ENCODE results near the gene ADCY2.

The ADCY2 gene

GRCh38 chr5:7825630-7826029, 429.7 kb downstream of the ADCY2 start:
- Histone ChIP-seq H3K4me1 (ENCODE audit: control insufficient read depth, insufficient read depth, low read length) (no peaks in the 10 kb centered on the region), H3K36me3 (ENCODE audit: control insufficient read depth, insufficient read depth, low read length) (no peaks in the 10 kb centered on the region), H3K9me3 (ENCODE audit: control insufficient read depth, insufficient read depth, low read length) (no peaks in the 10 kb centered on the region), H3K27me3 (ENCODE audit: control insufficient read depth, insufficient read depth, low read length) (no peaks in the 10 kb centered on the region), H3K4me3 (ENCODE audit: low read depth, low read length) (no peak overlapping the region), H3K9ac (ENCODE audit: low read depth, low read length) (no peak overlapping the region)

DNA sequence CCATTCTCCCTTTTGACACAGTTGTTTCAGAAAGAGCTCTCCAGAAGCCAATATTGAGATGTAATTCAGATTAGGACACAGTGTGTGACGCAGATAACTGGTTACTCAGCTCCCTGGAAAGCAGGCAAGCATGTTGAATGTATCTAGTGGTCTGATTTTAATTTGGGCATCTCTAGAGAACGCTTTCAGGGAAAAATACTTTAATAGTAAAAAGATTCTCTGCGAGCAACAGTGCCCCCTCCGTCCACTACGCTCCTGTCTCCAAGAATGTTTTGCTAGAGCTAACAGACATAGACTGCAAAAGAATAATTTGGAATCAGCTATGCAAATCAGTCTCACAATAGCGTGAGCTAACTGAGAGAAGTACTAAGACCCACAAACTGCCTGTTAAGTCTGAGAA, 431.7 kb downstream of the ADCY2 start:
- no peaks in the 10 kb centered on the region for H3K9me3 ChIP-seq (ENCODE audit: control insufficient read depth, insufficient read depth, low read length)
- H3K27me3 ChIP-seq (ENCODE audit: control insufficient read depth, insufficient read depth, low read length) = no peaks in the 10 kb centered on the region
- H3K4me1 ChIP-seq (ENCODE audit: control insufficient read depth, insufficient read depth, low read length) = no peaks in the 10 kb centered on the region
- no peak overlapping the region for H3K9ac ChIP-seq (ENCODE audit: low read depth, low read length)
- H3K36me3 ChIP-seq (ENCODE audit: control insufficient read depth, insufficient read depth, low read length) = no peaks in the 10 kb centered on the region
- H3K4me3 ChIP-seq (ENCODE audit: low read depth, low read length) = no peak overlapping the region

DNA sequence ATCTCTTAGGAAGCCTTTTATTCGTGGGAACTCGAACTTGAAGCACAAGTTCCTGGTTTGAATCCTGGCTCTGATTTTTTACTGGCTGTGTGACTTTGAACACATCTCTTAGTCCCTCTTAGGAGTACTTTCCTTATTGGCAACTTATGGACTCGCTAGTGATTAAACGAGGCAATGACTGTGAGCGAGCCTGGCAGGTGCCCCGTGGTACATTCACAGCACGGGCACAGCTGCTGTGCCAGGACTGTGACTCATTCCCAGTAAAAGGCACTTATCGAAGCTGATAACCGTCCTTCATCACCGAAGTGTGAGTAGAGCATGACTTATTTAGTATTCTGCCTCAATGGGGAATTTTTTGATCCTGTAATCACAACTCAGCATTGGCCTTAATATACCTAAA, 432.3 kb downstream of the ADCY2 start:
- H3K4me3 ChIP-seq (ENCODE audit: low read depth, low read length) = no peak overlapping the region

DNA sequence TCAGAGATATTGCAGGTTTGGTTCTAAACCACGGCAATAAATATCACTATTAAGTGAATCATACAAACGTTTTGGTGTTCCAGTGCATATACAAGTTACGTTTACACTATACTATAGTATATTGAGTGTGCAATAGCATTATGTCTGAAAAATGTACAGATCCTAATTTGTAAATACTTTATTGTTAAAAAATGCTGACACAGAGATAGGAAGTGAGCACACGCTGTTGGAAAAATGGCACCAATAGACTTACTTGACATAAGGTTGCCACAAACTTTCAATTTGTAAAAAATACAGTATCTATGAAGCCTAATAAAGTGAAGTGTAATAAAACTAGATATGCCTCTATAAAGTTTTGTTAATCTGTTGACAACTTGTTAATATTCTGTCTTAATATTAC, 439.0 kb downstream of the ADCY2 start:
- Histone ChIP-seq H3K36me3 (ENCODE audit: control insufficient read depth, insufficient read depth, low read length) (no peaks in the 10 kb centered on the region), H3K4me1 (ENCODE audit: control insufficient read depth, insufficient read depth, low read length) (no peaks in the 10 kb centered on the region), H3K9ac (ENCODE audit: low read depth, low read length) (no peak overlapping the region), H3K27me3 (ENCODE audit: control insufficient read depth, insufficient read depth, low read length) (no peaks in the 10 kb centered on the region), H3K4me3 (ENCODE audit: low read depth, low read length) (no peak overlapping the region), H3K9me3 (ENCODE audit: control insufficient read depth, insufficient read depth, low read length) (no peaks in the 10 kb centered on the region)

More for the DNA sequence above, 432.3 kb downstream of the ADCY2 start:
- no peak overlapping the region for H3K9ac ChIP-seq (ENCODE audit: low read depth, low read length)
- no peaks in the 10 kb centered on the region for H3K9me3 ChIP-seq (ENCODE audit: control insufficient read depth, insufficient read depth, low read length)
- no peaks in the 10 kb centered on the region for H3K4me1 ChIP-seq (ENCODE audit: control insufficient read depth, insufficient read depth, low read length)
- no peaks in the 10 kb centered on the region for H3K27me3 ChIP-seq (ENCODE audit: control insufficient read depth, insufficient read depth, low read length)
- no peaks in the 10 kb centered on the region for H3K36me3 ChIP-seq (ENCODE audit: control insufficient read depth, insufficient read depth, low read length)

DNA sequence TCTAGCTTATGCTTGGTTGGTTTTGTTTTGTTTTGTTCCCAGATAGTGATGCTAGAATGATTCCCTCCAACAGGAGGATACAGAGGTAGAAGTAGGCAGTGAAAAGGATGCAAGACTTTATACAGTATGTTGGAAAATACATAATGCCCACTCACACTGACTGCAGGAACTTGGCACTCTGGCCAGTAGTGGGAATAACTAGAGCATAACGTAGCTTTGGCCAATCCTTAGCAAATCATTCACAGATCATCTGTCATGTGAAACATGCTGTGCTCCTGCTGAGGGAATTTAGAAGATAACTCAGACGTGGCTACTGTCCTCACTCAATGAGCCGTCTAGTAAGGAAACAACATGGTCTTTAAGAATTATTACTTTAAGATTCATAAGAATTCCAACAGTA, 441.5 kb downstream of the ADCY2 start:
- no peak overlapping the region for H3K4me3 ChIP-seq (ENCODE audit: low read depth, low read length)
- no peaks in the 10 kb centered on the region for H3K9me3 ChIP-seq (ENCODE audit: control insufficient read depth, insufficient read depth, low read length)
- H3K9ac ChIP-seq (ENCODE audit: low read depth, low read length) = no peak overlapping the region
- no peaks in the 10 kb centered on the region for H3K27me3 ChIP-seq (ENCODE audit: control insufficient read depth, insufficient read depth, low read length)
- no peaks in the 10 kb centered on the region for H3K36me3 ChIP-seq (ENCODE audit: control insufficient read depth, insufficient read depth, low read length)
- no peaks in the 10 kb centered on the region for H3K4me1 ChIP-seq (ENCODE audit: control insufficient read depth, insufficient read depth, low read length)

- no peak overlapping the region for H3K4me3 ChIP-seq (ENCODE audit: low read depth, low read length)
- peaks cover 2% of the 10 kb centered on the region for H3K27me3 ChIP-seq (ENCODE audit: control insufficient read depth, insufficient read depth, low read length)
- H3K36me3 ChIP-seq (ENCODE audit: control insufficient read depth, insufficient read depth, low read length) = no peaks in the 10 kb centered on the region
- H3K4me1 ChIP-seq (ENCODE audit: control insufficient read depth, insufficient read depth, low read length) = no peaks in the 10 kb centered on the region
- no peaks in the 10 kb centered on the region for H3K9me3 ChIP-seq (ENCODE audit: control insufficient read depth, insufficient read depth, low read length)
- no peak overlapping the region for H3K9ac ChIP-seq (ENCODE audit: low read depth, low read length)
Measured at GRCh38 chr5:7842531-7842930, 446.6 kb downstream of the ADCY2 start.

DNA sequence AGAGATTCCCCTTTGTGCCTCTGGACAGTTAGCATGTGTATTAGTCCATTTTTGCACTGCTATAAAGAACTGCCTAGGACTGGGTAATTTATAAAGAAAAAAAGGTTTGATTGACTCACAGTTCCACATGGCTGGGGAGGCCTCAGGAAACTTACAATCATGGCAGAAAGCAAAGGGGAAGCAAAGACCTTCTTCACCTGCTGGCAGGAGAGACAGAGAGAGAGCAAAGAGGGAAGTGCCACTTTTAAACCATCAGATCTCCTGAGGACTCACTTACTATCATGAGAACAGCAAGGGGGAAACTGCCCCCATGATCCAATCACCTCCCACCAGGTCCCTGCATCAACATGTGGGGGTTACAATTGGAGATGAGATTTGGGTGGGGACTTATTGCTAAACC, 449.0 kb downstream of the ADCY2 start:
- Histone ChIP-seq H3K4me1 (ENCODE audit: control insufficient read depth, insufficient read depth, low read length) (no peaks in the 10 kb centered on the region), H3K9me3 (ENCODE audit: control insufficient read depth, insufficient read depth, low read length) (no peaks in the 10 kb centered on the region), H3K9ac (ENCODE audit: low read depth, low read length) (no peak overlapping the region), H3K4me3 (ENCODE audit: low read depth, low read length) (no peak overlapping the region), H3K27me3 (ENCODE audit: control insufficient read depth, insufficient read depth, low read length) (peaks cover 18% of the 10 kb centered on the region), H3K36me3 (ENCODE audit: control insufficient read depth, insufficient read depth, low read length) (no peaks in the 10 kb centered on the region)

DNA sequence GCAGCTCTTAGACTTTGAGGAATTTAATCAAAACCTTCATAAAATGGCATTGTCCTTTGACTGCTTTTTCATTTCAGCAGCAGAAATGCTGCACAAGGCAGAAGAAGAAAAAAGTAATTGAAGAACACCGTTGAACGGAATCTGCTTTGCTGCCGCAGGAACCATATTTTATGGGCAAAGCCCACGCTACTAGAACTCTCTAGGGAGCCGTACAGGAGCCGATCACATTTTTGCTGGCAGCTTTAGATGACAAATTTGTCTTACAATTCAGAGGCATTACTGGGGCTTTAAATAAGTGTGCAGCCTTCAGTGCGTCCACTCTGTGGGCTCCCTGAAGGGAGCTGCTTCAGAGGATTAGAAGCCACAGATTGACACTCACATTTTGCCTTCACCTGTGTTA, 449.6 kb downstream of the ADCY2 start:
- H3K4me3 ChIP-seq (ENCODE audit: low read depth, low read length) = no peak overlapping the region
- peaks cover 18% of the 10 kb centered on the region for H3K27me3 ChIP-seq (ENCODE audit: control insufficient read depth, insufficient read depth, low read length)
- no peaks in the 10 kb centered on the region for H3K36me3 ChIP-seq (ENCODE audit: control insufficient read depth, insufficient read depth, low read length)
- H3K9me3 ChIP-seq (ENCODE audit: control insufficient read depth, insufficient read depth, low read length) = no peaks in the 10 kb centered on the region
- H3K9ac ChIP-seq (ENCODE audit: low read depth, low read length) = no peak overlapping the region
- no peaks in the 10 kb centered on the region for H3K4me1 ChIP-seq (ENCODE audit: control insufficient read depth, insufficient read depth, low read length)

DNA sequence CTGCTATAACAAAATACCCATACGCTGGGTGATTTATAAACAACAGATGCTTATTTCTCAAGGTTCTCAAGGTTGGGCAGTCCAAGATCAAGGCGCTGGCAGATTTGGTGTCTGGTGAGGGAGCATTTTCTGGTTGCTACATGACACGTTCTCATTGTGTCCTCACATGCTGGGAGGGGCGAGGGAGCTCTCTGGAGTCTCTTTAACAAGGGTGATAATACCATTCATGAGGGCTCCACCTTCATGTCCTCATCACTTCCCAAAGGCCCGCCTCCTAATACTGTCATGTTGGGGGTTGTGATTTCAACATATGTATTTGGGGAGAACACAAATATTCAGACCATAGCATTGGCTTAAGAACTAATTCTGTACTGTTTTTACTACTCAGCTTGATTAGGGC, 450.4 kb downstream of the ADCY2 start:
- H3K36me3 ChIP-seq (ENCODE audit: control insufficient read depth, insufficient read depth, low read length) = no peaks in the 10 kb centered on the region
- no peak overlapping the region for H3K9ac ChIP-seq (ENCODE audit: low read depth, low read length)
- no peak overlapping the region for H3K4me3 ChIP-seq (ENCODE audit: low read depth, low read length)
- no peaks in the 10 kb centered on the region for H3K9me3 ChIP-seq (ENCODE audit: control insufficient read depth, insufficient read depth, low read length)
- H3K27me3 ChIP-seq (ENCODE audit: control insufficient read depth, insufficient read depth, low read length) = peaks cover 19% of the 10 kb centered on the region
- no peaks in the 10 kb centered on the region for H3K4me1 ChIP-seq (ENCODE audit: control insufficient read depth, insufficient read depth, low read length)

- H3K4me1 ChIP-seq (ENCODE audit: control insufficient read depth, insufficient read depth, low read length) = no peaks in the 10 kb centered on the region
- no peak overlapping the region for H3K4me3 ChIP-seq (ENCODE audit: low read depth, low read length)
- H3K36me3 ChIP-seq (ENCODE audit: control insufficient read depth, insufficient read depth, low read length) = no peaks in the 10 kb centered on the region
- H3K27me3 ChIP-seq (ENCODE audit: control insufficient read depth, insufficient read depth, low read length) = peaks cover 30% of the 10 kb centered on the region
- H3K9ac ChIP-seq (ENCODE audit: low read depth, low read length) = no peak overlapping the region
- H3K9me3 ChIP-seq (ENCODE audit: control insufficient read depth, insufficient read depth, low read length) = no peaks in the 10 kb centered on the region
Measured at GRCh38 chr5:7848296-7848695, 452.4 kb downstream of the ADCY2 start.

GRCh38 chr5:7849681-7850394, 453.9 kb downstream of the ADCY2 start:
- H3K9ac ChIP-seq (ENCODE audit: low read depth, low read length) = peak overlapping the region; percentile 41
- H3K9me3 ChIP-seq (ENCODE audit: control insufficient read depth, insufficient read depth, low read length) = no peaks in the 10 kb centered on the region
- no peaks in the 10 kb centered on the region for H3K4me1 ChIP-seq (ENCODE audit: control insufficient read depth, insufficient read depth, low read length)
- H3K27me3 ChIP-seq (ENCODE audit: control insufficient read depth, insufficient read depth, low read length) = peaks cover 27% of the 10 kb centered on the region
- peak overlapping the region; percentile 86 for H3K4me3 ChIP-seq (ENCODE audit: low read depth, low read length)
- no peaks in the 10 kb centered on the region for H3K36me3 ChIP-seq (ENCODE audit: control insufficient read depth, insufficient read depth, low read length)

- H3K36me3 ChIP-seq (ENCODE audit: control insufficient read depth, insufficient read depth, low read length) = no peaks in the 10 kb centered on the region
- no peaks in the 10 kb centered on the region for H3K9me3 ChIP-seq (ENCODE audit: control insufficient read depth, insufficient read depth, low read length)
- peak within 1 kb of the TSS; percentile 86 for H3K4me3 ChIP-seq (ENCODE audit: low read depth, low read length)
- H3K4me1 ChIP-seq (ENCODE audit: control insufficient read depth, insufficient read depth, low read length) = no peaks in the 10 kb centered on the region
- H3K27me3 ChIP-seq (ENCODE audit: control insufficient read depth, insufficient read depth, low read length) = peaks cover 27% of the 10 kb centered on the region
- no peak within 1 kb of the TSS for H3K9ac ChIP-seq (ENCODE audit: low read depth, low read length)
Measured at GRCh38 chr5:7850395-7851239, 454.7 kb downstream of the ADCY2 start, which contains the start of gene CFAP90. Gene CFAP90 (minus strand): TSS chr5:7851133. CDS start chr5:7851021, 112 bp downstream.

Measured in iPS-15b (cell line).